ENCODE data around the gene AMOTL1. TPM values are rescaled to one million over a fixed set of nuclear protein-coding genes. Genes with fewer than 3 reads are reported as not detected.

The AMOTL1 gene
- polyA plus RNA-seq, 1 of the 3 experiments (the other 2 are of a cell fraction) = 10.7 TPM

GRCh38 chr11:94821439-94821838 lies 53.3 kb downstream of the AMOTL1 start (continued):
- no peak for TF ChIP-seq RCOR1 (IDR thresholded peaks at IDR 0.05; ENCODE audit: low read length)
- no peak for TF ChIP-seq NRF1 (IDR thresholded peaks at IDR 0.05; ENCODE audit: low read depth, low read length)
- TF ChIP-seq ELF1 (IDR thresholded peaks at IDR 0.05) = no peak
- no peak for TF ChIP-seq CHD2 (IDR thresholded peaks at IDR 0.05; ENCODE audit: low read length, partially characterized antibody)
- TF ChIP-seq TAF1 (IDR thresholded peaks at IDR 0.05; ENCODE audit: borderline replicate concordance, low read depth, low read length) = no peak
- TF ChIP-seq RFX5 (IDR thresholded peaks at IDR 0.05; ENCODE audit: low read length) = no peak
- TF ChIP-seq JUND (IDR thresholded peaks at IDR 0.05) = no peak
- TF ChIP-seq TCF12 (IDR thresholded peaks at IDR 0.05) = no peak
- TF ChIP-seq FOXJ3 (CRISPR knock-in tag; IDR thresholded peaks at IDR 0.05) = no peak

DNA sequence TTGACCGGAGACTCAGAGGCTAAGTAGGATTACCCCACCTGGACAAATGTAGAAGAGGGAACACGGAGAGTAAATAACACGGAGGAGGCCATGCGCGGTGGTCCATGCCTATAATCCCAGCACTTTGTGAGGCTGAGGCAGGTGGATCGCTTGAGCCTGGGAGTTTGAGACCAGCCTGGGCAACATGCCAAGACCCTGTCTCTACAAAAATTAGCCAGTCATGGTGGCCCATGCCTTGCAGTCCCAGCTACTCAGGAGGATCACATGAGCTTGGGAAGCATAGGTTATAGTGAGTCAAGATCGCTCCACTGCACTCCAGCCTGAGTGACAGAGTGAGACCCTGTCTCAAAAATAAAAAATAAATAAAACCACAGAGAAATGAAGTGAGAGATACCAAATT lies 53.9 kb downstream of the AMOTL1 start:
- H3K27ac ChIP-seq (ENCODE audit: low read depth in 2 of 2, low read length in 1 of 2) = no peak overlapping the region
- WGBS (ENCODE audit: low lambda C conversion rate) = 91% methylated on average over 7 of the region's 7 CpGs
- DNase-seq = no peak
- H2AFZ ChIP-seq (ENCODE audit: low read depth) = no peak overlapping the region
- ChIA-PET POLR2A (no interaction called here), CTCF (no interaction called here)
- no peaks in the 10 kb centered on the region for H3K9me2 ChIP-seq
- no peaks in the 10 kb centered on the region for H3K27me3 ChIP-seq (ENCODE audit: insufficient read depth)
- 0 out of 2 replicates have a peak, but pooled peaks cover 10% of the 10 kb centered on the region for H3K9me3 ChIP-seq
- H4K20me1 ChIP-seq (ENCODE audit: insufficient read depth) = no peaks in the 10 kb centered on the region
- H3F3A ChIP-seq (replicated peaks; ENCODE audit: insufficient read depth) = peaks cover 4% of the 10 kb centered on the region
- H3K36me3 ChIP-seq (replicated peaks in 1 of 2; ENCODE audit: control insufficient read depth in 1 of 2, insufficient read depth in 2 of 2, low read length in 1 of 2) = peaks cover 62 to 66% of the 10 kb centered on the region in 2 experiments
- H3K4me1 ChIP-seq (ENCODE audit: control insufficient read depth in 1 of 2, insufficient read depth in 2 of 2, low read depth in 1 of 2, low read length in 1 of 2) = no peaks in the 10 kb centered on the region
- TF ChIP-seq RCOR1 (IDR thresholded peaks at IDR 0.05; ENCODE audit: low read length) (no peak), POLR2AphosphoS5 (IDR thresholded peaks at IDR 0.05; ENCODE audit: low read depth, low read length) (no peak), REST (IDR thresholded peaks at IDR 0.05; ENCODE audit: low read depth, low read length) (no peak), SMC3 (IDR thresholded peaks at IDR 0.05; ENCODE audit: low read depth, low read length) (no peak), JUND (IDR thresholded peaks at IDR 0.05) (no peak)
- H3K4me3 ChIP-seq (ENCODE audit: low read depth in 2 of 2, low read length in 1 of 2) = no peak overlapping the region
- no peak overlapping the region for H3K9ac ChIP-seq
- H3K79me2 ChIP-seq (ENCODE audit: insufficient read depth) = peaks cover 27% of the 10 kb centered on the region
- no peak overlapping the region for H3K4me2 ChIP-seq

GRCh38 chr11:94823102-94823732 lies 55.1 kb downstream of the AMOTL1 start:
- no CpG with 5 or more reads among the region's 2 CpGs for WGBS (ENCODE audit: low lambda C conversion rate)
- TF ChIP-seq SIN3A (IDR thresholded peaks at IDR 0.05; ENCODE audit: borderline replicate concordance, low read depth, low read length) (no peak), CTCF (IDR thresholded peaks at IDR 0.05) (no peak), RXRA (IDR thresholded peaks at IDR 0.05; ENCODE audit: borderline replicate concordance, low read depth) (no peak), NRF1 (IDR thresholded peaks at IDR 0.05; ENCODE audit: low read depth, low read length) (no peak), GATA2 (CRISPR knock-in tag; IDR thresholded peaks at IDR 0.05) (no peak)
- TF ChIP-seq, protein P1, sequence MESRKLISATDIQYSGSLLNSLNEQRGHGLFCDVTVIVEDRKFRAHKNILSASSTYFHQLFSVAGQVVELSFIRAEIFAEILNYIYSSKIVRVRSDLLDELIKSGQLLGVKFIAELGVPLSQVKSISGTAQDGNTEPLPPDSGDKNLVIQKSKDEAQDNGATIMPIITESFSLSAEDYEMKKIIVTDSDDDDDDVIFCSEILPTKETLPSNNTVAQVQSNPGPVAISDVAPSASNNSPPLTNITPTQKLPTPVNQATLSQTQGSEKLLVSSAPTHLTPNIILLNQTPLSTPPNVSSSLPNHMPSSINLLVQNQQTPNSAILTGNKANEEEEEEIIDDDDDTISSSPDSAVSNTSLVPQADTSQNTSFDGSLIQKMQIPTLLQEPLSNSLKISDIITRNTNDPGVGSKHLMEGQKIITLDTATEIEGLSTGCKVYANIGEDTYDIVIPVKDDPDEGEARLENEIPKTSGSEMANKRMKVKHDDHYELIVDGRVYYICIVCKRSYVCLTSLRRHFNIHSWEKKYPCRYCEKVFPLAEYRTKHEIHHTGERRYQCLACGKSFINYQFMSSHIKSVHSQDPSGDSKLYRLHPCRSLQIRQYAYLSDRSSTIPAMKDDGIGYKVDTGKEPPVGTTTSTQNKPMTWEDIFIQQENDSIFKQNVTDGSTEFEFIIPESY (IDR thresholded peaks at IDR 0.05; ENCODE audit: borderline replicate concordance, low read depth) = no peak
- TF ChIP-seq, protein P2, sequence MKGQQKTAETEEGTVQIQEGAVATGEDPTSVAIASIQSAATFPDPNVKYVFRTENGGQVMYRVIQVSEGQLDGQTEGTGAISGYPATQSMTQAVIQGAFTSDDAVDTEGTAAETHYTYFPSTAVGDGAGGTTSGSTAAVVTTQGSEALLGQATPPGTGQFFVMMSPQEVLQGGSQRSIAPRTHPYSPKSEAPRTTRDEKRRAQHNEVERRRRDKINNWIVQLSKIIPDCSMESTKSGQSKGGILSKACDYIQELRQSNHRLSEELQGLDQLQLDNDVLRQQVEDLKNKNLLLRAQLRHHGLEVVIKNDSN (IDR thresholded peaks at IDR 0.05; ENCODE audit: borderline replicate concordance, low read depth) = no peak

More at GRCh38 chr11:94823102-94823732, 55.1 kb downstream of the AMOTL1 start:
- Histone ChIP-seq H3K36me3 (replicated peaks in 1 of 2; ENCODE audit: control insufficient read depth in 1 of 2, insufficient read depth in 2 of 2, low read length in 1 of 2) (peaks cover 59 to 65% of the 10 kb centered on the region in 2 experiments), H3K9me2 (no peaks in the 10 kb centered on the region), H3F3A (replicated peaks; ENCODE audit: insufficient read depth) (peaks cover 4% of the 10 kb centered on the region), H3K79me2 (ENCODE audit: insufficient read depth) (peaks cover 28% of the 10 kb centered on the region), H2AFZ (ENCODE audit: low read depth) (no peak overlapping the region), H3K4me2 (no peak overlapping the region), H3K9me3 (0 out of 2 replicates have a peak, but pooled peaks cover 5% of the 10 kb centered on the region), H3K4me1 (ENCODE audit: control insufficient read depth in 1 of 2, insufficient read depth in 2 of 2, low read depth in 1 of 2, low read length in 1 of 2) (no peaks in the 10 kb centered on the region), H3K27ac (ENCODE audit: low read depth in 2 of 2, low read length in 1 of 2) (no peak overlapping the region), H4K20me1 (ENCODE audit: insufficient read depth) (no peaks in the 10 kb centered on the region; the same call in 1 of the 2 replicates), H3K9ac (no peak overlapping the region), H3K4me3 (ENCODE audit: low read depth in 2 of 2, low read length in 1 of 2) (no peak overlapping the region), H3K27me3 (ENCODE audit: insufficient read depth) (no peaks in the 10 kb centered on the region)
- ChIA-PET CTCF (interaction anchor here (1.1 to 1.4 kb wide), 2 partner anchors 17 to 200 kb away, joined by 3 read pairs; no protein-coding TSS in a partner anchor), POLR2A (no interaction called here)
- no peak for DNase-seq
